ENCODE results near the gene KAZN.

The KAZN gene

GRCh38 chr1:14726606-14727005, 128.1 kb downstream of the KAZN start:
- H3K4me3 ChIP-seq (ENCODE audit: low read depth, low read length) = no peak overlapping the region
- DNase-seq (ENCODE audit: low read depth) = no peak

- no peak overlapping the region for H3K4me3 ChIP-seq (ENCODE audit: low read depth, low read length)
- DNase-seq (ENCODE audit: low read depth) = no peak
These were observed 130.0 kb downstream of the KAZN start for GRCh38 chr1:14728516-14728915.

GRCh38 chr1:14732728-14733047, 134.2 kb downstream of the KAZN start:
- no peak for DNase-seq (ENCODE audit: low read depth)
- no peak overlapping the region for H3K4me3 ChIP-seq (ENCODE audit: low read depth, low read length)

GRCh38 chr1:14733048-14733778, 134.7 kb downstream of the KAZN start:
- DNase-seq (ENCODE audit: low read depth) = no peak
- no peak overlapping the region for H3K4me3 ChIP-seq (ENCODE audit: low read depth, low read length)

GRCh38 chr1:14733779-14734140, 135.3 kb downstream of the KAZN start:
- no peak overlapping the region for H3K4me3 ChIP-seq (ENCODE audit: low read depth, low read length)
- DNase-seq (ENCODE audit: low read depth) = no peak

GRCh38 chr1:14735841-14736240, 137.4 kb downstream of the KAZN start:
- no peak overlapping the region for H3K4me3 ChIP-seq (ENCODE audit: low read depth, low read length)
- DNase-seq (ENCODE audit: low read depth) = no peak

GRCh38 chr1:14737561-14738094, 139.1 kb downstream of the KAZN start:
- no peak for DNase-seq (ENCODE audit: low read depth)

GRCh38 chr1:14738235-14738634, 139.8 kb downstream of the KAZN start:
- H3K4me3 ChIP-seq (ENCODE audit: low read depth, low read length) = no peak overlapping the region
- DNase-seq (ENCODE audit: low read depth) = no peak

More at GRCh38 chr1:14737561-14738094, 139.1 kb downstream of the KAZN start:
- no peak overlapping the region for H3K4me3 ChIP-seq (ENCODE audit: low read depth, low read length)

GRCh38 chr1:14738647-14739046, 140.2 kb downstream of the KAZN start:
- H3K4me3 ChIP-seq (ENCODE audit: low read depth, low read length) = no peak overlapping the region
- no peak for DNase-seq (ENCODE audit: low read depth)

- H3K4me3 ChIP-seq (ENCODE audit: low read depth, low read length) = no peak overlapping the region
- no peak for DNase-seq (ENCODE audit: low read depth)
These were observed 140.8 kb downstream of the KAZN start for GRCh38 chr1:14739082-14739832.

GRCh38 chr1:14740016-14740415, 141.5 kb downstream of the KAZN start:
- DNase-seq (ENCODE audit: low read depth) = no peak
- no peak overlapping the region for H3K4me3 ChIP-seq (ENCODE audit: low read depth, low read length)

- DNase-seq (ENCODE audit: low read depth) = no peak
These were observed 142.6 kb downstream of the KAZN start for GRCh38 chr1:14741082-14741481.

GRCh38 chr1:14741532-14741931, 143.0 kb downstream of the KAZN start:
- DNase-seq (ENCODE audit: low read depth) = no peak
- H3K4me3 ChIP-seq (ENCODE audit: low read depth, low read length) = no peak overlapping the region

More at GRCh38 chr1:14741082-14741481, 142.6 kb downstream of the KAZN start:
- H3K4me3 ChIP-seq (ENCODE audit: low read depth, low read length) = no peak overlapping the region

GRCh38 chr1:14742181-14742980, 143.9 kb downstream of the KAZN start:
- no peak overlapping the region for H3K4me3 ChIP-seq (ENCODE audit: low read depth, low read length)
- peak; percentile 77 for DNase-seq (ENCODE audit: low read depth)

- DNase-seq (ENCODE audit: low read depth) = no peak
- no peak overlapping the region for H3K4me3 ChIP-seq (ENCODE audit: low read depth, low read length)
These were observed 144.9 kb downstream of the KAZN start for GRCh38 chr1:14743368-14743767.

GRCh38 chr1:14745001-14745720, 146.7 kb downstream of the KAZN start:
- DNase-seq (ENCODE audit: low read depth) = no peak

GRCh38 chr1:14745789-14746188, 147.3 kb downstream of the KAZN start:
- no peak overlapping the region for H3K4me3 ChIP-seq (ENCODE audit: low read depth, low read length)

More at GRCh38 chr1:14745001-14745720, 146.7 kb downstream of the KAZN start:
- H3K4me3 ChIP-seq (ENCODE audit: low read depth, low read length) = no peak overlapping the region

GRCh38 chr1:14746393-14746792, 147.9 kb downstream of the KAZN start:
- no peak overlapping the region for H3K4me3 ChIP-seq (ENCODE audit: low read depth, low read length)
- no peak for DNase-seq (ENCODE audit: low read depth)

More at GRCh38 chr1:14745789-14746188, 147.3 kb downstream of the KAZN start:
- DNase-seq (ENCODE audit: low read depth) = no peak

- H3K4me3 ChIP-seq (ENCODE audit: low read depth, low read length) = no peak overlapping the region
- DNase-seq (ENCODE audit: low read depth) = no peak
These were observed 149.7 kb downstream of the KAZN start for GRCh38 chr1:14748151-14748550.
